ENCODE results near the gene FBXO10.
"Not testable (repeated sequence)": the region's sequence is repeated elsewhere in the genome, so short reads cannot be mapped to it uniquely, and the experiment has no call there.

FBXO10 gene

GRCh38 chr9:37468620-37469019, 107.6 kb downstream of the FBXO10 start:
- TF ChIP-seq, protein P1, sequence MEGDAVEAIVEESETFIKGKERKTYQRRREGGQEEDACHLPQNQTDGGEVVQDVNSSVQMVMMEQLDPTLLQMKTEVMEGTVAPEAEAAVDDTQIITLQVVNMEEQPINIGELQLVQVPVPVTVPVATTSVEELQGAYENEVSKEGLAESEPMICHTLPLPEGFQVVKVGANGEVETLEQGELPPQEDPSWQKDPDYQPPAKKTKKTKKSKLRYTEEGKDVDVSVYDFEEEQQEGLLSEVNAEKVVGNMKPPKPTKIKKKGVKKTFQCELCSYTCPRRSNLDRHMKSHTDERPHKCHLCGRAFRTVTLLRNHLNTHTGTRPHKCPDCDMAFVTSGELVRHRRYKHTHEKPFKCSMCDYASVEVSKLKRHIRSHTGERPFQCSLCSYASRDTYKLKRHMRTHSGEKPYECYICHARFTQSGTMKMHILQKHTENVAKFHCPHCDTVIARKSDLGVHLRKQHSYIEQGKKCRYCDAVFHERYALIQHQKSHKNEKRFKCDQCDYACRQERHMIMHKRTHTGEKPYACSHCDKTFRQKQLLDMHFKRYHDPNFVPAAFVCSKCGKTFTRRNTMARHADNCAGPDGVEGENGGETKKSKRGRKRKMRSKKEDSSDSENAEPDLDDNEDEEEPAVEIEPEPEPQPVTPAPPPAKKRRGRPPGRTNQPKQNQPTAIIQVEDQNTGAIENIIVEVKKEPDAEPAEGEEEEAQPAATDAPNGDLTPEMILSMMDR (IDR thresholded peaks at IDR 0.05; ENCODE audit: low read length): no peak
- H3K9ac ChIP-seq (ENCODE audit: low read length): no peak overlapping the region
- no peak overlapping the region for H2AFZ ChIP-seq (ENCODE audit: low read length)
- peaks cover 12% of the 10 kb centered on the region for H3K79me2 ChIP-seq (ENCODE audit: low read length)
- H3K4me1 ChIP-seq (ENCODE audit: low read length): peaks cover 11% of the 10 kb centered on the region; the same call in 1 of the 2 replicates
- no peaks in the 10 kb centered on the region for H3K9me3 ChIP-seq (replicated peaks; ENCODE audit: insufficient read depth, low read length)
- H3F3A ChIP-seq (ENCODE audit: insufficient read depth, low read length): 0 out of 2 replicates have a peak, but pooled peaks cover 6% of the 10 kb centered on the region
- H3K4me2 ChIP-seq (ENCODE audit: low read depth, low read length): no peak overlapping the region
- H3K27me3 ChIP-seq (replicated peaks; ENCODE audit: insufficient read depth, low read length): no peaks in the 10 kb centered on the region
- no peak for DNase-seq
- H3K36me3 ChIP-seq (replicated peaks; ENCODE audit: insufficient read depth, low read length): no peaks in the 10 kb centered on the region
- H4K20me1 ChIP-seq (ENCODE audit: insufficient read depth, low read length): no peaks in the 10 kb centered on the region
- H3K9me2 ChIP-seq (replicated peaks; ENCODE audit: insufficient read depth, low read length): no peaks in the 10 kb centered on the region
- H3K27ac ChIP-seq (ENCODE audit: low read length): no peak overlapping the region
- H3K4me3 ChIP-seq (ENCODE audit: low read length): no peak overlapping the region

- H2AFZ ChIP-seq (ENCODE audit: low read length); DNase-seq; H3K4me2 ChIP-seq (ENCODE audit: low read depth, low read length): not testable (repeated sequence)
Measured at GRCh38 chr9:37467530-37467929, 108.7 kb downstream of the FBXO10 start.

DNA sequence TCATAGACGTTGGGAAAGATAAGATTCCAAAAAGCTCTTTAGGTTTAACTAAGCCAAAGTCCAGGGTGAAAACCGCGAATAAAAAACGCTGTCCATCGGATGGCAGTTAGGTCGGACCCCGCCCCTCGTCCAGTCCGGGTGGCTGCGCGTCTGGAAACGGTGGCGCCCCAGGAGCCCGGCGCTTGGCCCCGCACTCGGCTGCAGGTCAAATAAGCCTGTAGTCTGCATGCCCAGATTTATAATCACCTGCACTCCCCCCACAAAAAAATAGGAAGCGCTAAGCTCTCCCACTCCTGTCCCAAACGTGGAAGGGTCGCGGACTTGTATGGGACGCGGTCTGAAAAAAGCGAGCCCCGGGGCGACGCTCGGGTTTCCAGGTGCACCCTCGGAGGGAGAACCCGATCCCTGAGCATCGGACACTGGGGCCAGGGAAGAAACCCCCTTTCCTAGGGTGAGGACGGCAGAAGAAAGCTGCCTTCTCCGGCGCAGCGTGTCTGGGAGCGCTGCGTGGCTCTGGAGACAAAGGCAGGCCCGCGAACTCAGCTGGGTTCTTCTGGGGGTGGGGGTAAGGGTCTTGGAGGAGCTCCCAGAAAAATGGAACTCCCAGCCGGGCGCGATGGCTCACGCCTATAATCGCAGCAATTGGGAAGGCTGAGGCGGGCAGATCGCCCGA, 110.0 kb downstream of the FBXO10 start:
- Histone ChIP-seq H3K27me3 (replicated peaks; ENCODE audit: insufficient read depth, low read length) (no peaks in the 10 kb centered on the region), H3F3A (ENCODE audit: insufficient read depth, low read length) (0 out of 2 replicates have a peak, but pooled peaks cover 6% of the 10 kb centered on the region), H3K9ac (ENCODE audit: low read length) (peak overlapping the region; percentile 79), H4K20me1 (ENCODE audit: insufficient read depth, low read length) (no peaks in the 10 kb centered on the region), H3K4me1 (ENCODE audit: low read length) (peaks cover 10% of the 10 kb centered on the region; the same call in 1 of the 2 replicates), H3K4me2 (ENCODE audit: low read depth, low read length) (peak overlapping the region; percentile 99), H3K9me2 (replicated peaks; ENCODE audit: insufficient read depth, low read length) (no peaks in the 10 kb centered on the region), H3K27ac (ENCODE audit: low read length) (peak overlapping the region; percentile 90; the same call in 1 of the 2 replicates), H3K9me3 (replicated peaks; ENCODE audit: insufficient read depth, low read length) (no peaks in the 10 kb centered on the region), H3K36me3 (replicated peaks; ENCODE audit: insufficient read depth, low read length) (no peaks in the 10 kb centered on the region), H3K79me2 (ENCODE audit: low read length) (peaks cover 37% of the 10 kb centered on the region), H3K4me3 (ENCODE audit: low read length) (peak overlapping the region; percentile 89), H2AFZ (ENCODE audit: low read length) (peak overlapping the region; percentile 99)
- DNase-seq: peak; percentile 16
- TF ChIP-seq, protein P1 (IDR thresholded peaks at IDR 0.05; ENCODE audit: low read length): no peak
- no peak for TF ChIP-seq EZH2phosphoT487 (IDR thresholded peaks at IDR 0.05; ENCODE audit: low read length)
- TF ChIP-seq EZH2 (optimal IDR thresholded peaks at IDR 0.05; ENCODE audit: low read depth, low read length): no peak

More at GRCh38 chr9:37467530-37467929, 108.7 kb downstream of the FBXO10 start:
- not testable (repeated sequence) for H3F3A ChIP-seq (ENCODE audit: insufficient read depth, low read length); H3K9ac ChIP-seq (ENCODE audit: low read length); H3K27ac ChIP-seq (ENCODE audit: low read length); H3K36me3 ChIP-seq (replicated peaks; ENCODE audit: insufficient read depth, low read length); H4K20me1 ChIP-seq (ENCODE audit: insufficient read depth, low read length); H3K4me3 ChIP-seq (ENCODE audit: low read length); H3K9me2 ChIP-seq (replicated peaks; ENCODE audit: insufficient read depth, low read length); H3K9me3 ChIP-seq (replicated peaks; ENCODE audit: insufficient read depth, low read length); H3K27me3 ChIP-seq (replicated peaks; ENCODE audit: insufficient read depth, low read length)
- peaks cover 14% of the 10 kb centered on the region; the same call in 1 of the 2 replicates for H3K4me1 ChIP-seq (ENCODE audit: low read length)
- H3K79me2 ChIP-seq (ENCODE audit: low read length): peaks cover 23% of the 10 kb centered on the region
